NCI-H524 (cell line): ENCODE measurements around the gene C14orf180.

Experiments
- DNase-seq, 2 experiments: peaks; one replicate each; lab custom pipeline; 2025; lab: John Stamatoyannopoulos, UW

Gene C14orf180

DNA sequence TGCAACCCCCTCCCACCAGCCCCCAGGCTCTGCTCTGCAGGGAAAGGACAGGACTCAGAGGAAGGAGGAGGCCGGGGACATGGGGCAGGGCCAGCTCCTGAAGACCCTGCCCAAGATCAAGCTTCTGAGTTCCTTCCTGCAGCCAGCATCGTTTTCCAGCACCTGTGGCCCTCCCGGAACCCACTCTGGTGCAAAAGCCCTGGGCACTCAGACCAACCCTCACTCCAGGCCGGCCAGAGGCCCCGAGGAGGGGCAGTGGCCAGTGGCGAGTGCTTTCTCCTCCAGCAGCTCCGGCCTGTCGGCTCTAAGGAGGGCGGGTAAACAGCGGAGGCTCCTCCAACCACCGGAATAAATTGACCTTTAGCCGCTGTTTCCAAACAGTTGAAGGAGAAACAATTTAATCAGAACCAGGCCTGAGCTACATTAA lies 14.2 kb downstream of the C14orf180 start:
- no peak for DNase-seq

DNA sequence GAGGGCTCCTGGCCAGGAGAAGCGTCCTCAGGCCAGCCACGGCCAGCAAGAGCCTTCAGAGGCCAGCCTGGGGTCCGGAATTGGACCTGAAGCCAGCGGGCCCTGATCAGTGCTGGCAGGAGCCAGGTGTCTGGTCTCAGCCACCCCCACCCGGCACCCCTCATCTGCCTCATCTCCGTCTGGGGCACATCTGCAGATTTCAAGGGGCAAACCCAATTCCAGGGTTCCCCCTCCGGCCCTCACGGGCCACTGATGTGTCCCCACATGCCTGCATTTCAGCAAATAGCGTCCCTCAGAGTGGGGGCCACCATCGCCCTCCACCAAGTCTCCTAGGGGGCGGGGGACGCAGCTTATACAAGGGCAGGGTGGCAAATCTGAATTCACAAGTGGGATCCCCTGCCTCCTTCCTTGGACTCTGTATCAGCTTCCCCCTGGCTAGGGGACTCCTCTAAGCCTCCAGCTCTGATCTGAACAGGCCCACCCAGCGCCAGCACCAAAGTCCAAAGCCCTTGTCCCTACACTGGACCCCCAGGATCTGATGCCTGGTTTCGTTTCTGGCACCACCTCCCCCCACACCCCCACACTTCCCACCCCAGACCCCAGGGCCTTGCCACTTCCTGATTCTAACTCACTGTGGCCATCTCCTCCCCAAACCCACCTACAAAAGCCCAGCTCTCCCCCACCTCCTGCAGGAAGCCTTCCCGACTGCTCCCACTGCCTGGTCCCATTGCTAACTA lies 14.9 kb downstream of the C14orf180 start:
- no peak for DNase-seq

DNA sequence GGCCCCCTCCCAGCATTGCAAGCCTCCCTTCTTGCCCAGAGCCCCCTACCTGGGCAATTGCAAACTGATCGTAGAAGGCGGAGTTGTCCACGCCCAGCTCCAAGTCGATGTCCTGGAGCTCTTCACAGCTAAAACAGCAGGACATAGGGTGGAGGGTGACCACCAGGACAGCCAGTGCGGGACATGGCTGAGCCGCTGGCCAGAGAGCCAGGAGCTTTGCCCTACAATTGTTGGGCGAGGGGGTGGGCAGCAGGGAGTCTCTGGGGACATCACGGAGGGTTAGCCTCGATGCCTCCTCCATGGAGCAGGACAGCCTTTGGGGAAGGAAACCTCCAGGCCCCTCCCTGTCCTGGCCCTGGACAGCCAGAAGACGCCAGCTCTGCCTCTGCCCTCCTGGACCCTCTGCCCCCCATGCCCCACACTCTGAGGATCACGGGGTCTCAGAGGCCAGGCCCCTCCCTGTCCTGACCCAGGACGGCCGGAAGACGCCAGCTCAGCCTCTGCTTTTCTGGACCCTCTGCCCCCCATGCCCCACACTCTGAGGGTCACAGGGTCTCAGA lies 15.6 kb downstream of the C14orf180 start:
- no peak for DNase-seq

DNA sequence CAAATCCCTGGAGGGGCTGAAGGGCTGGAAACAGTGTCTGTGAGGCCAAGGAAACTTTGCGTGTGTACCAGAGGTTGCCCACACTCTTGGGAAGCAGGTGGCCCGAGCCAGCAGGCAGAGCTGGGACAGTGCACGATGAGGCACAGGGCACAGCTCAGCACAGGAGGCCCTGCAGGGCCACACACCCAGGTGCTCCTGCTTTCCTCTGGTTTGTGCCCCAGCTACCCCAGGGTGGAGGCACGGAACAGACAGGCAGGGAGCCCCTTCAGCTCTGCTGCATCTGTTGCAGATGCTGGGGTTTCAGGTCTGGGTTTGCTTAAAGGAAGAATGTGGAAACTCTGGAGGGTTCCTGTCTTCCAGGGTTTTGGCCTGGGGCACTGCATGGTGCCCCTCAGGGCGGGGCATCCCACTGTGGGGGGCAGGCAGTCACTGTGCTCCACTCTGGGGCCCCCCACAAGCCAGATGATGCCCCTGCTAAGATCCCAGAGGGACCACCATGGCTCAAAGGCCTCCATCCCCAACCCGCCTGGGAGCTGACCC lies 16.4 kb downstream of the C14orf180 start:
- no peak for DNase-seq

DNA sequence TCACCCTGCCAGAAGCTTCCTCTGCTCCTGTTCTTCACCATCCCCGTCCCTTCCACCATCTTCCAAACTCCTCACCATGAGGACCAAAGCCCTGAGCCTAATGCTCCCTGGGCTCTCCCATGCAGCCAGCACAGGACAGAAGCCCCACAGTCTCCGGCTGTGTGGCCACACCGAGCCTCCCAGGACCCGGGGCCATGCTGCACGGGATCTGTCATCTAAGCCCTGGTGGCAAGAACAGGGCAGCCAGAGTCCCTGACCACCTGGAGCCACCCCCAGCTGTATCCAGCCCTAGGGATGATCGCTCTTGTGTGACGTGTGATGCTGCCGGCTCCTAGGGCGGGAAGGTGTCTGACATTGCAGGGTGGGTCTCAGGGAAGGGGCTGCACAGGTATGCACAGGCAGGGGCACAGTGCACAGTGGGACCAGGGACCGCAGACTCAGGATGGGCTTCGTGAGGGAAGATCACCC lies 16.9 kb downstream of the C14orf180 start:
- no peak for DNase-seq

DNA sequence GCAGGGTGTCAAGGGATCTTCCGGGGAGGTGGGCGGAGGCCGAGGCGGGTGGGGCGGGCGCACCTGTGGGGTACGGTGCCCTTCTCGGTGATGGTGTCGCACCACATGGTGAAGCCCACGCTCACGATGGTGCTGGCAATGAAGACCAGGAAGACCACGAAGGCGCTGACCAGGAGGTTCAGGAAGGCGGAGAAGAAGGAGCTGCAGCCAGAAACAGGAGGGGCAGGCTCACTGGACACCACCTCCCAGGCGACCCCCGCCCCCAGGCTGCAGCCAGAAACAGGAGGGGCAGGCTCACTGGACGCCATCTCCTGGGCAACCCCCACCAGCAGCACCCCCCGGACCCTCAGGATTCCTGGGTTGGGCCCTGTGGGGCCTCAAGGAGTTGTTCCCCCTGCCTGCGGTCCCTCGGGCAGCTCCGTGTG lies 17.4 kb downstream of the C14orf180 start:
- no peak for DNase-seq

DNA sequence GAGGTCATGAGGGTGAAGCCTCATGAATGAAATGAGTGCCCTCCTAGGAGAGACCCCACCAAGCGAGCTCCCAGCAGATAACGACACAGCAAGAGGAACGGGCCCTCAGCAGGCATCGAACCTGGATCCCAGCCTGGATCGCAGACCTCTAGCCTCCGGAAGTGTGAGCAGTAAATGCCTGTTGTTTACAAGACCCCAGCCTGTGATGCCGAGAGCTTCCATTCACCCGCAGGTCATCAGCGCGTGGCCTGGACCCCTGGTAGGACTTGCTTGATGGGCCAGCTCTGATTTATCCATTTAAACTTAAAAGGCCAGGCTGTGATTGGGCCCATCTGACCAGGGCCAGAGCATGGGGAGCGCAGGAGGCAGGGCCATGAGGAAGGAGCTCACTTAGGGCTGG lies 18.0 kb downstream of the C14orf180 start:
- DNase-seq: no peak

DNA sequence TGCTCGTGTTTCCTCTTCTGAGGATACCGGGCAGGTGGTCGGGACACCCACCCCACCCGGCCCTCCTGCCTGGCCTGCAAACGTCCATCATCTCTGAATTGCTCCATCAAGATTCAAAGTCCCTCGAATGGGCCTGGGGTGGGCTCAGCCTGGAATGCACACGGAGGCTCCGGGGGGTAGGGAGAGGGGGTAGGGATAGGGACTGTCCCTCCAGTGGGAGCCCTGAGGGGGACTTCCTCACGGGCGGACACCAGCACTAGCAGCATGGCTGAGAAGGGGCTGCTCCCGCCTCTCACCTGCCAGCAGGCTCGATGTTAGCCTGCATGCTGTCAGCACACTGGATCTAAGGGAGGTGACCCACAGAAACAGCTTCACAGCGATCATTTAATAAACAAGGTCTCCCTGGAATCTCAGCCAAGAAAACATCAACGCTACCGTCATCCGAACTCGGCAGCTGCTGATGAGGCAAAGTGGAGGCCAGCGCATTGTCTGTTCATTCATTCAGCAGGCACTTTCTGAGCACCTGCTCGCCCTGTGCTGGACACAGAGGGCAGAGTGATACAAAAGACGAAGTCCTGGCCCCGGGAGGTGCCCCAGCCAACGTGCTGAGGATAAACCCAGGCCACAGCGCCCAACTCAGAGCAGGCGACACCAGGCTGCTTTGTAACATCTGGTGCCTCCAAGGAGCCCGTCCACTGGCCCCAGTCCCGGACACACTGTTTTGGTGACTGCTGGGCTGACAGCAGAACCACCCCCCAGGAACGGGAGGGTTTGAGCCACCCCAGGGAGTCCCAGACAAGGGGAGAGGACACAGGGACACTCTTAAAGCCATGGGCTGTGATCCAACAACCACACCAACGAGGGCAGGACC lies 18.7 kb downstream of the C14orf180 start:
- DNase-seq: no peak

DNA sequence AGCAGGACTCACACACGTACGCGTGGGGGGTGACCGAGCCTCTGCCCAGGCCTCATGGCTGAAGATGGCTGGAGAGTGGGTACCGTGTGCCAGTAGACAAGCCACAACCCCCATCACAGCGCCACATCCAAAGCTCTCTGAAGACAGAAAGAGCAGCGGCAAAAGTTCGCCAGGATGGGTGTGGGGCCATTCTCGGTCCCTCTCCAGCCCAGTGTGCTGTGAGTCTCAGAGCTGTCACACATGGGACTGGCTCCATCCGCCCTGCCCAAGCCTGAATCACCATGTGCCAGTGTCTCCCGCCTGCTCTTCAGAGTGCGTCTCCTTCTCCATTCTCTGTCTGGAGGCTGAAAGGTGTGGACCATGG lies 19.3 kb downstream of the C14orf180 start:
- DNase-seq: no peak

DNA sequence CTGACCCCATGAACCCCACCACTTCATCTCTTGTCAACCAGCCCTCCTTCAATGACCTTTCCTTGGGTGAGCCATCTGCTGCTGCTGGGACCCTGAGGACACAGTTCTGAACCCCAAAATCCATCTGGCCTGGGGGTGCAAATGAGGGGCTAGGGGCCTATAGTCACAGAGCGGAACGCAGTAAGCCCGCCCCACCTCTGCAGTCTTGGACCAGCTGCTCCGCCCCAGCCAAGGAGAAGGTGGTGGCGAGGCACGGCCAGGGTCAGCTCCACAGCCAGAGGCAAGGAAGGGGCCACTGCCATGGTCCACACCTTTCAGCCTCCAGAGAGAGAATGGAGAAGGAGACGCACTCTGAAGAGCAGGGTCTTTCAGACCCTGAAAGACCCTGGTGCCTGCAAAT lies 19.9 kb downstream of the C14orf180 start:
- no peak for DNase-seq

DNA sequence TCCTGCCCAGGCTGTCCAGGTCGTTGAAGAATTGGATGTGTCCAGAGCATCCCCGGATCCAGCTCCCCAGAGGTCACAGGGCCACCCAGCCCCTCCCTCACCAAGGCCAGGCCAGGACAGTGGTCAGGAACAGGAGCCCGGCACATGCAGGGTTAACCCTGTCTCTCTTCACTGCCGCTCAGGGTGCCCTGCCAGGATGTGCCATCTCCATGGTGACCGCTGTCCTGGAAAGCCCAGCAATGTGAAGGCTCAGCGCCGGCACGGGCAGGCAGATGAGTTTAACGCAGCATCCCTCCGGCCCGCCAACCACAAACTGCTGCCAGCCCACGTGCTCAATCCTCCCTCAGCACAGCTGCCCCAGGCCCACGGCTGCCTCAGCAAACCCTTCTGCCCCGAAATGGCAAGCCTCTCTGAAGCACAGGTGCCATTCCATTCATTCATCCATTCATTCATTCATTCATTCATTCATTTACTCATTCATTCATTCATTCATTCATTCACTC lies 20.6 kb downstream of the C14orf180 start:
- DNase-seq: peak in 1 of 2 experiments; percentile 67

DNA sequence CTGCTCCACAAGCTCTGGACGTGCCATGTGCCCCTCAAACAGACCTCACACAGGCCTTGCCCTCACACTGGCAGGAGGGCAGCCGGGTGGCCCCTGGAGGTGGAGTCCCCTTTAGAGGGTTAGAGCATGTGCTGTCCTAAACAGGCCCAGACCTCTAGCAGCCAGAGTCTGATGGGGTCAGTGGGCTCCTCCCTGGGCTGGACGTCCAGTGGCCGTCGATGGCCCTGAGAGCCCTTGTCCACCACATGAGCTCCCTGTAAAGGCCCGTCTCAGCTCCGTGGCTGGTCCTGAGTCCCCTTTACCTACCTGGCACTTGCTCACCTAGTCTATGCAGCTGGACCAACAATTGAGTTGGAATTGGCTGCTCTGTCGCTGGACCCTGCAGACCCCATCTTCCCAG lies 21.2 kb downstream of the C14orf180 start:
- no peak for DNase-seq

DNA sequence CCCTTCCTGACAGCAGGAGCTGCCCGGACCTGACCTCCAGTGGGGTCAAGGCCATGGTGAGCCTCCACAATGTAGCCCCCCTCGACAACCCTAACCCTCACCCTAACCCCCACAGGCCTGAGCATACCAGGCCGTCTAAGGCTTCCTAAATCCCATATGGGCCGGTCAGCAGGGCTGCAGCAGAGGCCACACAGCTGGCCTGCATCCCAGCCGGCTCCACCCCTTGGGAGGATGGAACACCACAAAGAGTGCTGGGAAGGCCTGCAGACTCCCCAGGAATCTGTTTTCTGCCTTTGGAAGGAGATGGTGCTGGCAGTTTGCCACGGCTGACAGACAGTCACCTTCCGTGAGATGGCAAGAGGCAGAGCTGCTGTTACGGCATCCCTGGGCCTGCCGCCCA lies 22.2 kb downstream of the C14orf180 start:
- peak in 1 of 2 experiments; percentile 35 for DNase-seq

DNA sequence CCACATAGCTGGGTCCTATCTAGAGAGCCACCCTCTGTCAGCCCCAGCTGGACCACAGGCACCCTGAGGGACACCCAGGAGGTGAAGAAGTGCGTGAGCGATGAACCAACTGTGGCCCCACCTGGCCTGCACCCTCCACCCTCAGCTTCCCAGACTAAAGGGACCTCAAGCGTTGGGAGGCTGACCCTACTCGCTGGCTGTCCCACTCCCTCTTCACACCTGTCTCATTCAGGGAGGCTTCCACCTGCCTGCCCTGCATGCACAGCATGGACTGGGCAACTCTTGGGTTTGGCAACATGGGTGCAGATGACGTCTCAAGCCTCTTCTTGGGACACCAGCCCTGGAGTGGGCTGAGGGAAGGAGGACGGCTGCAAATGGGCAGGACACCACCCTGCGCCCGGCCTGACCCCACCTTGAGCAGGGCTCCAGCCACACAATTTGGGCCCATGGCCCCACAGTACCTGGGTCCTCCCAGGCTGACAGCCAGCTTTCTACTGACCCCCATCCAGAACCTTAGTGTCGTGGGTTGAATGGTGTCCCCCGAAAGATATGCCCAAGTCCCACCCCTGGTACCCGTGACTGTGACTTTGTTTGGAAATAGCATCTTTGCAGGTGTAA lies 22.9 kb downstream of the C14orf180 start:
- no peak for DNase-seq

DNA sequence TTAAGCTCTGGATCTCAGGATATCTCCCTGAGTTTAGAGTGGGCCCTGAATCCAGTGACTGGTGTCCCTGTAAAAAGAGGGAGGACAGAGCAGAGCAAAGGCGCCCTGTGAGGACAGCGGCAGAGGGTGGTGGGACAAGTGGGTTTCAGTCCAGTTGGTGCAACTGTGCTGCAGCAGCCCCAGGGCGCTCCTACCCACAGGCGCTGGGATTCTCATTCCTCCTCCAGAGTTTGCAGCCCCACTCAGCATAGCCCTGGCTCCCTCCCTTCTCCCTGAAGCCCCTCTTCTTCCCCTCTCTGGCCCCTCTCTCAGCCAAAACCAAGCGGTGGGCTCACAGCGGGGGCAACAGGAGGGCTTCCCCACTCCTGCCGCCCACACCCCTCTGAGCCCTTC lies 23.4 kb downstream of the C14orf180 start:
- DNase-seq: no peak

DNA sequence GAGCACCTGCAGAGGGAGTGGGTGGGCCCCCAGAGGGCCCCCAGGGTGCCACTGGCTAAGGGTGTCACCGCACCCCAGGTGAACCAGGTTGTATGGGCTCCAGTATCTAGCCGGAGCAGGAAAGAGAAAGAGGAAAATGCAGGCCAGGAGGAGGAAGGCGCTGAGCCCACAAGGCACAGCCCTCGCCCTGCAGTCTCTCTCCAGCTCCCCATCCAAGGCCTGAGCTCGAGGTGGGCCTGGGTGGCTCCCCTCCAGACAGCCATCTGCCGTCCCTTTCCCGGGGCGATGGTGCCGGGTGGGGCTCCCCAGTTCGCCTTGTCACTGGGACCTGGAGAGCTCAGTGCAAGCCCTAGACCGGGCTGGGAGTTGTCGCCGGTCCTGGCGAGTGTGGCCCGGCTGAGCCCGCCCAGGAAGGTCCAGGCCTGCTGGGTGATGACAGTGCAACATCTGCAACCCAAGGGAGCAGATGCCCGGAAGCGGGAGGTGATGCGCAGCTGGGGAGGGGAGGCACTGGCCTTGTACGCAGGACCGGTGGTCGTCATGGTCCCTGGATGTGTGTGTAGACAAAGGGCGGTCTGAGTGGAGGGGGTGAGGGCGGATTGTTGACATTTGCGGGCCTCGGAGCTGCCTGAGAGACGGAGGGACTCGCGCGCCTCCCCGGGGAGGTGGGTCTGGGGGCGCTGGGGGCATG lies 24.3 kb downstream of the C14orf180 start:
- peak; percentile 33 to 65 for DNase-seq

DNA sequence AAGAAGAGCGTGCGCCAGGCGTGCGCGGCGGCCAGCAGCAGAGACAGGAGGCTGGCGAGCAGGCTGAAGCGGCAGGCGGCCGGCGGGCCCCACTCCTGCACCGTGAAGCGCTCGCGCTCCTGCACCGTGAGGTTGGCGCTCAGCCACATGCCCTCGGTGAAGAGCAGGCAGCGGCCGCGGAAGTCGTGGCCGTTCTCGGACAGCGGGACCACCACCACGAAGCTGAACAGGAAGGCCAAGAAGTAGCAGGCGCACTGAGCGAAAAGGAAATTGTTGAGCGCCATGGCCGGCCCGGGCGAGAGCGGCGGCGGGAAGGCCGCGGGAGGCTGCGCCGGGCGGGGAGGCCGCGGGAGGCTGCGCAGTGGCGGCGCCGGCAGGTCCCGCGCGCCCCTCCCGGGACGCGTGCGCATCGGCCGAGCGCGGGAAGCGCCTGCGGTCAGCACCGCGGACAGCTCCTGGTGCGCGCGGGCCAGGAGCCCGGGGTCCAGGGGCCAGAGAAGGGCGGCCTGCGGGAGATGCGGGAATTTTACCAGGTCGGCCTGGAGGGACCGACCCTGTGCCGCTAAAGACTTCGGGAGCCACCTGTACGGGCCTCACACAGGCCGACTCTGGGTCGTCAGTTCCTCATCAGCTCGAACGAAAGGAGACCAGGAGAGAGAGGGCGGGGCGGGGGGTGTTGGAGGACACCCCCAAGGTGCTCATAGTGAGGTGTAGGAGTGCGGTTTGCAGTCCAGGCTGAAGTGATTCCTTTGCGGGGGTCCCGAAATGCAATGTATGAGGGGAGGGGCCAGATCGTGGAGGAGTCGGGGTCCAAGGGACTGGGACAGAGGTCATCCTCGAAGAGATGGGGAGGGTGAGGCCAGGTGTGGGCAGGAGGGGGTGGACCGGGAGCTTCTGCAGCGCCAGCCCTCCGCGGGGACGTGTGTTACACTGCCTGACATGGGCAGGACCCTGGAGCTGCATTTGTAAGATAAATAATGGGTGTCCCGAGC lies 25.2 kb downstream of the C14orf180 start, which contains the start of gene TMEM179:
Gene TMEM179 (minus strand): TSS at position 315 of the 992 bp plus-strand sequence. CDS start 31 bp downstream, at position 284.
- DNase-seq: peak in 1 of 2 experiments; percentile 74

DNA sequence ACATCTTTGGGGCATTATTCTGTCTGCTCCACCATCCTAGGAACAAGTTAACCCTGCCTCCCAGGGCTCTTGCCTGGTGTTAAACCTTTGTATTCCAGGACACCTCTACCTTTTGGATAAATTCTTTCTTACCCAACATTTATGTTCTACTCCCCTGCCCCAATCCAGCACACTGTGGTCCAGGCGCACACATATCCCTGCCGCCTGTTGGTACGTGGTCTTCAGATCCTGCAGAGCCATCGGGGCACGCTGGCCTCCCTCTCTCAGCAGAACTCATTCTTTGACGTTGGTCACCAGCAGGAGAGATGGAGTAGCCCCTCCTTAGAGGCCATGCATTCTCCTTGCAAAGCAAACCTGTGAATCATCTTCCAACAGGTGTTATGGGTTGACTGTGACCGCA lies 30.1 kb downstream of the C14orf180 start:
- DNase-seq: no peak

DNA sequence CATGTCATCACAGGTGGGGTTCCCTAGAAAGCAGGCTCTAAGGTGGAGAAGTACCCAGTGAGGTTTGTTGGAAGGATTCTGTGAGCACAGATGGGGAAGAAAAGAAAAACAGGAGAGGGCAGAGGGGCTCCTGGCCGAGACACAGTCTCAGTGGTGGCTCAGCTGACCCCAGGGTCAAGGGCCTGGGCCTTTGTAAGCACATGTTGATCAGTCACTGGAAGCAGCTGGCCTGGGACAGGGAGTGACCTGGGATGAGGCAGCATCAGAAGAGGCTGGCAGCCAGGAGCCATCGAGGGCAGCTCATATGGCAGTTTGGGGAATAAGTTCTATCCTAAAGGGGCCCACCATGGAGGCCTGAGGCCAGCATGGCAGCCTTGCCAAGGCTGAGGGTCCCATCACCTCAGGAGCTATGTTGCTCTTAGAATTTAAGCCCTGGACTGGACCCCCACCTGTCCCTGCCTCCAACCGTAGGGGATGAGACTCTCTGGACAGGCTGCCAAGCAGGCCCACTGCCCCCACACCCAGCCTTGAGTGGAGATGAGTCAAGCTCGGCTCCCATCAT lies 31.3 kb downstream of the C14orf180 start:
- DNase-seq: no peak

DNA sequence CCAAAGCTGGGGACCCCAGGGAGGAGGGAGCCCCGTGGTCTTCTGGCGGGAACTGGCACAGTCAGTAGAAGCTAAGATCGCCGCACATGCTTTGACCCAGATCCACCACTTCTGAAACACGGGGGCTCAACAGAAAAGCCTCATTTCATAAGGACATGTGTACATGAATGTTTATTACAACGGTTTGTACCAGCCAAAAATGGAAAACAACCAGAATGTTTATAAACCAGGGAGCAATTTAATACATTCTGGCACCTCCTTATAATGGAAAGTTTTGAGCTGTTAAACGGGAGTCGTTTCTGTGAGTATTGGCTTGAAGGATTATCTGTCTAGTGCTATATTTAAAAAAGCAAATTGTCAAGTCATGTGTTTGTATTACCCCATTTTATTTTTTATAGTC lies 32.3 kb downstream of the C14orf180 start:
- DNase-seq: no peak
